C4-2B (cell line): Measurements from ENCODE around the gene SPATA31C2.

ENCODE experiments used
- ZFX ChIP-seq: fragments of 450-650 bp; IDR thresholded peaks from 2 replicates; pipeline ENCODE4 v1.6.1; 2017
- TF ChIP-seq, protein P1 (sequence below): fragments of 450-650 bp; conservative IDR thresholded peaks from 2 replicates; pipeline ENCODE4 v1.5.1; 2017; ENCODE audit warnings: mild to moderate bottlenecking

DNA sequence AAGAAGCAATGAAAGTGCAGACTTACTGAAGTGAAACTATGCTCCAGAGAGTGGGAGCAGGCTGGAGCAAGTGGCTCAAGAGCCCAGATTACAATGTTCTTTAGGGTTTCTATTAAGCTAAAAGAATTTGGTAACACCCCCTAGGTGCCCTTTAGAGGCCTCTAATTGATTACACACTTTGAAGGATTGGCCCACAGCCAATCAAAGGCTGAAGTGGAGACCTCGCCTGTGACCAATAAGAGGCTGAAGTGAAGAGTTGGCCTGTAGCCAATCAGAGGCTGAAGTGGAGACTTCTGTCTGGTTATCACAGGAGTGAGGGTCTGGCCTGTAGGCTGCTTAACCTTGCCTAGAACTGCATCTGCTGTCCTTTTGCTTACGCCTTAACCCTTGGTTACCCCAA, 46.7 kb upstream of the SPATA31C2 start:
- TF ChIP-seq, protein P1, sequence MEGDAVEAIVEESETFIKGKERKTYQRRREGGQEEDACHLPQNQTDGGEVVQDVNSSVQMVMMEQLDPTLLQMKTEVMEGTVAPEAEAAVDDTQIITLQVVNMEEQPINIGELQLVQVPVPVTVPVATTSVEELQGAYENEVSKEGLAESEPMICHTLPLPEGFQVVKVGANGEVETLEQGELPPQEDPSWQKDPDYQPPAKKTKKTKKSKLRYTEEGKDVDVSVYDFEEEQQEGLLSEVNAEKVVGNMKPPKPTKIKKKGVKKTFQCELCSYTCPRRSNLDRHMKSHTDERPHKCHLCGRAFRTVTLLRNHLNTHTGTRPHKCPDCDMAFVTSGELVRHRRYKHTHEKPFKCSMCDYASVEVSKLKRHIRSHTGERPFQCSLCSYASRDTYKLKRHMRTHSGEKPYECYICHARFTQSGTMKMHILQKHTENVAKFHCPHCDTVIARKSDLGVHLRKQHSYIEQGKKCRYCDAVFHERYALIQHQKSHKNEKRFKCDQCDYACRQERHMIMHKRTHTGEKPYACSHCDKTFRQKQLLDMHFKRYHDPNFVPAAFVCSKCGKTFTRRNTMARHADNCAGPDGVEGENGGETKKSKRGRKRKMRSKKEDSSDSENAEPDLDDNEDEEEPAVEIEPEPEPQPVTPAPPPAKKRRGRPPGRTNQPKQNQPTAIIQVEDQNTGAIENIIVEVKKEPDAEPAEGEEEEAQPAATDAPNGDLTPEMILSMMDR, result no peak
- no peak for TF ChIP-seq ZFX
